WTC11 (cell line): ENCODE measurements around the gene HTR3B.

ENCODE experiments used
- TF ChIP-seq, protein P1 (sequence below): fragments of 200-600 bp; IDR thresholded peaks from 2 replicates; pipeline ENCODE4 v1.8.0; 2022; ENCODE audit warnings: antibody characterized with exemption
- TF ChIP-seq, protein P2 (sequence below): sonication (generic); formaldehyde crosslinking; IDR thresholded peaks from 2 replicates; pipeline ENCODE4 v1.8.1; 2023; ENCODE audit warnings: mild to moderate bottlenecking, missing genetic modification reagents
- TF ChIP-seq, protein P3 (sequence below): sonication (generic); formaldehyde crosslinking; IDR thresholded peaks from 2 replicates; pipeline ENCODE4 v1.8.1; 2023; ENCODE audit warnings: mild to moderate bottlenecking, missing genetic modification reagents, moderate library complexity
- TF ChIP-seq, protein P4 (sequence below): fragments of 250-450 bp; sonication (Bioruptor Pico); IDR thresholded peaks from 2 replicates; pipeline ENCODE4 v1.9.0; 2021; ENCODE audit warnings: mild to moderate bottlenecking

DNA sequence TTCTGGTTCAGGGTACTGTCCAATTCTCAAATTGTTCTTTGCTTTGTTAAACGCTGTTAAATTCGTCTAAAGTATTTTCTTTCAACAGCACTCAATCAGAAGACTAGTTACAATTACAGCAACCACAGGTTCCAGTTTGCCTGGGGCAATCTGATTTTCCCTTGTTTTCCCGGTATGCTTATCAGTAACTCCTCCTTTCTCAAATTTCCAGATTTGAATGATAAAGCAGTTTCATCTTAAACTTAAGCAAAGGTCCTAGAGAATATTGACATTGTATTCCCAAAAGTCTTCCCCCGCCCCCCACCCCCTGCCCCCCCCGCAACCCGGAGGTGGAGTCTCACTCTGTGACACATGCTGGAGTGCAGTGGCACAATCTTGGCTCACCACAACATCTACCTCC is 18.7 kb upstream of the HTR3B start:
- TF ChIP-seq, protein P1, sequence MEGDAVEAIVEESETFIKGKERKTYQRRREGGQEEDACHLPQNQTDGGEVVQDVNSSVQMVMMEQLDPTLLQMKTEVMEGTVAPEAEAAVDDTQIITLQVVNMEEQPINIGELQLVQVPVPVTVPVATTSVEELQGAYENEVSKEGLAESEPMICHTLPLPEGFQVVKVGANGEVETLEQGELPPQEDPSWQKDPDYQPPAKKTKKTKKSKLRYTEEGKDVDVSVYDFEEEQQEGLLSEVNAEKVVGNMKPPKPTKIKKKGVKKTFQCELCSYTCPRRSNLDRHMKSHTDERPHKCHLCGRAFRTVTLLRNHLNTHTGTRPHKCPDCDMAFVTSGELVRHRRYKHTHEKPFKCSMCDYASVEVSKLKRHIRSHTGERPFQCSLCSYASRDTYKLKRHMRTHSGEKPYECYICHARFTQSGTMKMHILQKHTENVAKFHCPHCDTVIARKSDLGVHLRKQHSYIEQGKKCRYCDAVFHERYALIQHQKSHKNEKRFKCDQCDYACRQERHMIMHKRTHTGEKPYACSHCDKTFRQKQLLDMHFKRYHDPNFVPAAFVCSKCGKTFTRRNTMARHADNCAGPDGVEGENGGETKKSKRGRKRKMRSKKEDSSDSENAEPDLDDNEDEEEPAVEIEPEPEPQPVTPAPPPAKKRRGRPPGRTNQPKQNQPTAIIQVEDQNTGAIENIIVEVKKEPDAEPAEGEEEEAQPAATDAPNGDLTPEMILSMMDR, result no peak
- TF ChIP-seq, protein P2, sequence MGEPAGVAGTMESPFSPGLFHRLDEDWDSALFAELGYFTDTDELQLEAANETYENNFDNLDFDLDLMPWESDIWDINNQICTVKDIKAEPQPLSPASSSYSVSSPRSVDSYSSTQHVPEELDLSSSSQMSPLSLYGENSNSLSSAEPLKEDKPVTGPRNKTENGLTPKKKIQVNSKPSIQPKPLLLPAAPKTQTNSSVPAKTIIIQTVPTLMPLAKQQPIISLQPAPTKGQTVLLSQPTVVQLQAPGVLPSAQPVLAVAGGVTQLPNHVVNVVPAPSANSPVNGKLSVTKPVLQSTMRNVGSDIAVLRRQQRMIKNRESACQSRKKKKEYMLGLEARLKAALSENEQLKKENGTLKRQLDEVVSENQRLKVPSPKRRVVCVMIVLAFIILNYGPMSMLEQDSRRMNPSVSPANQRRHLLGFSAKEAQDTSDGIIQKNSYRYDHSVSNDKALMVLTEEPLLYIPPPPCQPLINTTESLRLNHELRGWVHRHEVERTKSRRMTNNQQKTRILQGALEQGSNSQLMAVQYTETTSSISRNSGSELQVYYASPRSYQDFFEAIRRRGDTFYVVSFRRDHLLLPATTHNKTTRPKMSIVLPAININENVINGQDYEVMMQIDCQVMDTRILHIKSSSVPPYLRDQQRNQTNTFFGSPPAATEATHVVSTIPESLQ (CRISPR knock-in tag), result no peak
- TF ChIP-seq, protein P3, sequence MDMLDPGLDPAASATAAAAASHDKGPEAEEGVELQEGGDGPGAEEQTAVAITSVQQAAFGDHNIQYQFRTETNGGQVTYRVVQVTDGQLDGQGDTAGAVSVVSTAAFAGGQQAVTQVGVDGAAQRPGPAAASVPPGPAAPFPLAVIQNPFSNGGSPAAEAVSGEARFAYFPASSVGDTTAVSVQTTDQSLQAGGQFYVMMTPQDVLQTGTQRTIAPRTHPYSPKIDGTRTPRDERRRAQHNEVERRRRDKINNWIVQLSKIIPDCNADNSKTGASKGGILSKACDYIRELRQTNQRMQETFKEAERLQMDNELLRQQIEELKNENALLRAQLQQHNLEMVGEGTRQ (CRISPR knock-in tag), result no peak
- TF ChIP-seq, protein P4, sequence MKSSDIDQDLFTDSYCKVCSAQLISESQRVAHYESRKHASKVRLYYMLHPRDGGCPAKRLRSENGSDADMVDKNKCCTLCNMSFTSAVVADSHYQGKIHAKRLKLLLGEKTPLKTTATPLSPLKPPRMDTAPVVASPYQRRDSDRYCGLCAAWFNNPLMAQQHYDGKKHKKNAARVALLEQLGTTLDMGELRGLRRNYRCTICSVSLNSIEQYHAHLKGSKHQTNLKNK (CRISPR knock-in tag), result no peak
